GM23338 (cell line): ENCODE results near the gene EYS. TPM values are rescaled to one million over a fixed set of nuclear protein-coding genes. Genes with fewer than 3 reads are reported as not detected.

Experiments
- ATAC-seq: fragments of 200-7000 bp; cut with Tn5 transposase; 3 replicates; pipeline ENCODE4 v1.9.1; 2020
- DNase-seq: peaks from one replicate; pipeline ENCODE4 v3.0.0-alpha.2; 2015; ENCODE audit warnings: low spot score
- H2AFZ ChIP-seq: fragments of 200-600 bp; sonication (generic); 2 replicates; pipeline ENCODE4 v1.8.0; 2016; ENCODE audit warnings: antibody characterized with exemption, mild to moderate bottlenecking, moderate library complexity
- H3F3A ChIP-seq: fragments of 200-600 bp; sonication (generic); replicated peaks from 2 replicates; pipeline ENCODE4 v1.8.0; 2017; ENCODE audit warnings: antibody characterized with exemption, mixed run types, low read depth
- H3K27ac ChIP-seq: fragments of 200-600 bp; sonication (generic); 2 replicates; pipeline ENCODE4 v1.6.1; 2016; ENCODE audit warnings: low read depth
- H3K27me3 ChIP-seq: fragments of 200-600 bp; sonication (generic); 2 replicates; pipeline ENCODE4 v1.8.0; 2016; ENCODE audit warnings: mild to moderate bottlenecking, mixed run types, moderate library complexity; ENCODE audit not compliant: insufficient read depth
- H3K36me3 ChIP-seq: fragments of 200-600 bp; sonication (generic); 2 replicates; pipeline ENCODE4 v1.8.0; 2016; ENCODE audit warnings: mild to moderate bottlenecking; ENCODE audit not compliant: insufficient read depth
- H3K4me1 ChIP-seq: fragments of 200-600 bp; sonication (generic); 2 replicates; pipeline ENCODE4 v1.8.0; 2016; ENCODE audit warnings: mild to moderate bottlenecking, moderate library complexity; ENCODE audit not compliant: insufficient read depth
- H3K4me2 ChIP-seq: fragments of 200-600 bp; sonication (generic); 2 replicates; pipeline ENCODE4 v1.7.1; 2017; ENCODE audit warnings: mixed run types
- H3K4me3 ChIP-seq: fragments of 200-600 bp; sonication (generic); 2 replicates; pipeline ENCODE4 v1.6.1; 2016; ENCODE audit warnings: mixed run types
- H3K79me2 ChIP-seq: fragments of 200-600 bp; sonication (generic); replicated peaks from 2 replicates; pipeline ENCODE4 v1.8.0; 2017; ENCODE audit warnings: mild to moderate bottlenecking; ENCODE audit not compliant: insufficient read depth
- H3K9me2 ChIP-seq: fragments of 200-600 bp; sonication (generic); 2 replicates; pipeline ENCODE4 v1.8.0; 2017; ENCODE audit not compliant: insufficient read depth
- H4K20me1 ChIP-seq: fragments of 200-600 bp; sonication (generic); replicated peaks from 2 replicates; pipeline ENCODE4 v1.8.0; 2017; ENCODE audit warnings: mild to moderate bottlenecking; ENCODE audit not compliant: insufficient read depth
- H3K27ac Mint-ChIP-seq: 2 replicates; pipeline ENCODE4 v1.8.0; 2020; ENCODE audit warnings: inconsistent platforms, mild to moderate bottlenecking, moderate library complexity, mixed read lengths
- H3K27me3 Mint-ChIP-seq: 3 replicates; pipeline ENCODE4 v1.8.0; 2022; ENCODE audit warnings: low read depth, mild to moderate bottlenecking, moderate library complexity, mixed read lengths, inconsistent platforms; ENCODE audit not compliant: insufficient read depth, poor library complexity
- H3K36me3 Mint-ChIP-seq: 3 replicates; pipeline ENCODE4 v1.8.0; 2021; ENCODE audit warnings: low read depth, mild to moderate bottlenecking, inconsistent platforms, moderate library complexity, mixed read lengths
- H3K4me1 Mint-ChIP-seq: 3 replicates; pipeline ENCODE4 v1.8.0; 2020; ENCODE audit warnings: mild to moderate bottlenecking, inconsistent platforms, mixed read lengths
- H3K4me3 Mint-ChIP-seq: 3 replicates; pipeline ENCODE4 v1.8.0; 2021; ENCODE audit warnings: moderate library complexity, mild to moderate bottlenecking, inconsistent platforms, mixed read lengths
- H3K9me3 Mint-ChIP-seq: 3 replicates; pipeline ENCODE4 v1.8.0; 2020; ENCODE audit warnings: moderate library complexity, mild to moderate bottlenecking, inconsistent platforms, mixed read lengths
- CREB1 ChIP-seq: fragments of 250-450 bp; sonication (Bioruptor Pico); IDR thresholded peaks from 2 replicates; pipeline ENCODE4 v1.5.0; 2020; ENCODE audit warnings: low read depth, mild to moderate bottlenecking, moderate library complexity
- ETS1 ChIP-seq: IDR thresholded peaks from 2 replicates; pipeline ENCODE4 v1.6.1; 2016; ENCODE audit warnings: antibody characterized with exemption
- EZH2 ChIP-seq: fragments of 200-600 bp; sonication (generic); IDR thresholded peaks from one replicate; pipeline ENCODE4 v1.8.0; 2017; ENCODE audit warnings: antibody characterized with exemption, mild to moderate bottlenecking, low read depth; ENCODE audit not compliant: unreplicated experiment
- EZH2phosphoT487 ChIP-seq: fragments of 200-600 bp; sonication (generic); IDR thresholded peaks from one replicate; pipeline ENCODE4 v1.8.1; 2018; ENCODE audit warnings: antibody characterized with exemption; ENCODE audit not compliant: unreplicated experiment
- JUNB ChIP-seq: IDR thresholded peaks from one replicate; pipeline ENCODE4 v1.6.1; 2016; ENCODE audit warnings: antibody characterized with exemption; ENCODE audit not compliant: unreplicated experiment
- NANOG ChIP-seq: IDR thresholded peaks from 2 replicates; pipeline ENCODE4 v1.6.1; 2016; ENCODE audit warnings: antibody characterized with exemption, borderline replicate concordance
- POLR2AphosphoS5 ChIP-seq: IDR thresholded peaks from 2 replicates; pipeline ENCODE4 v1.6.1; 2016; ENCODE audit warnings: antibody characterized with exemption, low read depth
- REST ChIP-seq: IDR thresholded peaks from one replicate; pipeline ENCODE4 v1.6.1; 2018; ENCODE audit warnings: antibody characterized with exemption; ENCODE audit not compliant: unreplicated experiment
- ZNF114 ChIP-seq: fragments of 250-450 bp; sonication (Bioruptor Pico); IDR thresholded peaks from 2 replicates; pipeline ENCODE4 v1.5.0; 2020; ENCODE audit warnings: mild to moderate bottlenecking, moderate library complexity
- polyA plus RNA-seq: library from polyadenylated mRNA; unstranded; fragments of >200 nt; fragmentation: Nextera tagmentation; extraction: Ambion mirVana; gene quantifications from 2 replicates; pipeline ENCODE4 v1.2.1, GENCODE V29; 2016
- total RNA-seq: library from RNA; depleted of rRNA; stranded (reverse); fragments of >200 nt; shearing (Covaris generic); gene quantifications from 2 replicates; pipeline ENCODE4 v1.2.3, GENCODE V29; 2014

Gene EYS
- total and polyA plus RNA-seq, 2 experiments from 2014 or later = 0.38 to 0.52 TPM

GRCh38 chr6:65545920-65546319 is 161.1 kb downstream of the EYS start (continued):
- TF ChIP-seq CREB1 (no peak), EZH2phosphoT487 (no peak), NANOG (no peak)

- H3K79me2 ChIP-seq = no peaks in the 10 kb centered on the region
- Mint-ChIP-seq H3K27me3 (peaks cover 2% of the 10 kb centered on the region), H3K27ac (no peak overlapping the region)
These were observed 168.4 kb downstream of the EYS start for GRCh38 chr6:65538644-65539043.

More at GRCh38 chr6:65538644-65539043, 168.4 kb downstream of the EYS start:
- Histone ChIP-seq H3K4me3 (no peak overlapping the region), H3K9me2 (peaks cover 5% of the 10 kb centered on the region; the same call in 1 of the 2 replicates), H3K4me1 (no peaks in the 10 kb centered on the region), H3K27me3 (no peaks in the 10 kb centered on the region), H2AFZ (no peak overlapping the region), H4K20me1 (no peaks in the 10 kb centered on the region), H3K4me2 (no peak overlapping the region), H3F3A (no peaks in the 10 kb centered on the region), H3K36me3 (no peaks in the 10 kb centered on the region), H3K27ac (no peak overlapping the region)
- Mint-ChIP-seq H3K4me1 (peaks cover 3% of the 10 kb centered on the region; the same call in 2 of the 3 replicates), H3K9me3 (no peaks in the 10 kb centered on the region; the same call in 1 of the 3 replicates), H3K4me3 (no peak overlapping the region), H3K36me3 (no peaks in the 10 kb centered on the region)
- DNase-seq (peak; percentile 17), ATAC-seq (no peak; the same call in 2 of the 3 replicates)
- TF ChIP-seq ZNF114 = no peak
- no peak for TF ChIP-seq ETS1
- no peak for TF ChIP-seq NANOG
- TF ChIP-seq REST = no peak
- no peak for TF ChIP-seq EZH2phosphoT487
- TF ChIP-seq JUNB = no peak
- TF ChIP-seq POLR2AphosphoS5 = no peak
- TF ChIP-seq EZH2 = no peak
